ENCODE data around the gene KREMEN2.

Gene KREMEN2

DNA sequence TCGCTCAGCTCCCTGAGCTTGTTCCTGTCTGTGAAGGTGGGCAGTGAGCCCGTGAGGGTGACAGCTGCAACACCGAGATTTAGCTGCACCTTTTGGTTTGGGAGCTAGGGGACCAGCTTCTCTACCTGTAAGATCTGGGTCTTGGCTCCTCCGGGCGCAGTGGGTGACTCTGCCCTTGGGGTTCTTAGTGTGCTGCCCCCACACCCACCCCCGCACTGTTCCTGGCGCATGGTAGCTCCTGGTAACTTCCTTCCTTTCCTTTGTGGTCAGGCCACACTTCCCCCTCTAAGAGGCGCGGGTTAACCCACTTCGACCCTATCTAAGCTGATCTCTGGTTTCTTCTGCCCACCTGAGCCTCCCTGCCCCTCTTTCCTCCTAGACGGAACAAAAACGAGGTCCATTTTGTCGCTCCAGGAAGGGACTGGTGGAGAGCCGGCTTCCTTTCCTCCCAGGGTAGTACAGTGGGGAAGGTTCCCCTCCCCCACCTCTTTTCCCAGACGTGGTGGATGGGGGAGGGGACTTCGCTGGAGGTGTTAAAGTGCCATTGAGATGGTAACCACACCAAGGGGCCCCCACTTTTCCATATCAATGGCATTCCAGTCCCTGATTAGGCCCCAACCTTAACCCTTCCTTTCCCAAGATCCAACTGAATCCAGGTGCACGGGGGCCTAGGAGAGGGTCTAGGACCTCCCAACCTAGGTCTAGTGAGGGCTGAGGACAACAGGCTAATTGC lies 44.0 kb downstream of the KREMEN2 start:
- no peak for DNase-seq

DNA sequence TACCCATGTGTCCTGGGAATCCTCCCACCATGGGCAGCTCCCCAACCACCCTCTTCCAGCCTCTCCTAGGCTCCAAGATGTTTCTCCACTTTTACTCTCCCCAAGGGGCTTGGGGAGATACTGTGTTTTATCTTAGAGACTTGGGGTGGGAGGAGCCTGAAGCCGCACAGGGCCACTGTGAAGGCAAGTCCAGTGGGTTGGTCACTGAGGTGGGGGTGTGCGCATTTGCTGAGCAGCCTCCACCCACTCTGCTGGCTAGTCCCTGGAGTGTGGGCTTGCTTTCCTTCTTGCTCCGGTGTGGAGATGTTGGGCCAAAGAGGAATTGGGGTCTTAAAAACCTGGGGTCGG lies 44.6 kb downstream of the KREMEN2 start:
- no peak for DNase-seq

DNA sequence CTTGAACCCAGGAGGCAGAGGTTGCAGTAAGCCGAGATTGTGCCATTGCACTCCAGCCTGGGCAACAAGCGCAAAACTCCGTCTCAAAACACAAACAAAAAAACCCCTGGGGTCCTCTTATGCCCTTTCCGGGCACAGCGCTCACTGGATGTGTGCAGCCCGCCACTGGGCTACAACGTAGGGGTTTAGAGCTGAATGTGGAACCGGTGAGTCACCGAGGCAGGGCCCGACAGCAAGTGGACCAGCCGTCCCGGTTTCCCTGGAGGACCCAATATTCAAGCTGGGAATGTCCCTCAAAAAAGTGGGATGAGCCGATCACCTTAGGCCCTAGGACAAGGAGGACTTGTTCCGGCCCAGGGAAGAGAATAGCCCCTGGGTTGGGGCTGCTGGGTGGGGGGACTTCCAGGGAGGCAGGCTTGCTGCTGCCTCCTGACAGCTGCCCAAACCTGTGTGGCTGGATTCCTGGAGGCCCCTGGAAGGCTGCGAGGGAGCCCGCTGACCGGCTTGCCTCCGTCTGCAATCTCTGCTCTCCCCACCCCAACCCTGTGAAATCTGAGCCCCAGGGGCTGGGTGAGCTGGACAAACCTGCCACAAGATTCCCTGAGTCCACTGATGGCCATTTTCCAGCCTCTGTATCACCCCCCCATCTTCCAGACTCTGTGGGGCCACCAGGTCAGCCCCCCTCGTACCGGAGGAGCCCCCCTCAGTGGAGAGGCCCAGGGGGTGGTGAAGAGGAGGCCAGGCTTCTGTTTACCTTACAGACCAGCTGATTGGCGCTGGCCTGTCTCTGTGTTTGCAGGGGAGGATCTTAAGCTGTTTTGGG lies 45.7 kb downstream of the KREMEN2 start:
- DNase-seq, result no peak

DNA sequence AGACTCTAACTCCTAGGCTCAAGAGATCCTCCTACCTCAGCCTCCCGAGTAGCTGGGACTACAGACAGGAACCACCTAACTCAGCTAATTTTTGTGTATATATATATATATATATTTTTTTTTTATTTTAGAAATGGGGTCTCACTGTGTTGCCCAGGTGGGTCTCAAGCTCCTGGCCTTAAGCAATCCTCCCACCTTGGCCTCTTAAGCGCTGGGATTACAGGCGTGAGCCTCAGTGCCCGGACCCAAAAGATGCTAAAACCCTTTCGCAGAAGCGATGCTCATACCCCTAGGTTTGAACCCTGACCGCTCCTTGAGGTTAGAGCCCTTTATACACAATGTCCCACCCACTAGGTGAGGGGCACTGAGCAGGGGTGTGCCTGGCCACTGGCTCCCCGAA lies 46.4 kb downstream of the KREMEN2 start:
- no peak for DNase-seq

DNA sequence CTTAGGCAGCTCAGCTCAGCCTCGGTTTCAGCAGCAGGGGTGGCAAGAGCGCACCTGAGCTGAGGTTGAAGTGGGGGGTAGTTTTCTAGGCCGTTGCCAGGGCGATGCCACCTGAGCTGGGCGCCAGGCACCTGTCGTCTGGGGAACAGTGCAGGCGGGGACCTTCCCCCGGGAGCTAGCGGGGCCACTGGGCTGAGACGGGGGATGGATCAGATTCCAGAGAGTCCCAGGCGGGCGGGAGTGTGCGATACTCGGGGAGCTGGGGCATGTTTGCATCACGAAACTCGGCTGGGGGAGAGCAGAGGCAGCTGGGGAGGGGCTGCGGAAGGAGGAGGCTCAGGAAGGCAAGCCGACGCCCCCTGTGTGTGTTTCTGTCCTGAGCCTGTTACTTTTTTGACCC lies 48.2 kb downstream of the KREMEN2 start:
- no peak for DNase-seq

DNA sequence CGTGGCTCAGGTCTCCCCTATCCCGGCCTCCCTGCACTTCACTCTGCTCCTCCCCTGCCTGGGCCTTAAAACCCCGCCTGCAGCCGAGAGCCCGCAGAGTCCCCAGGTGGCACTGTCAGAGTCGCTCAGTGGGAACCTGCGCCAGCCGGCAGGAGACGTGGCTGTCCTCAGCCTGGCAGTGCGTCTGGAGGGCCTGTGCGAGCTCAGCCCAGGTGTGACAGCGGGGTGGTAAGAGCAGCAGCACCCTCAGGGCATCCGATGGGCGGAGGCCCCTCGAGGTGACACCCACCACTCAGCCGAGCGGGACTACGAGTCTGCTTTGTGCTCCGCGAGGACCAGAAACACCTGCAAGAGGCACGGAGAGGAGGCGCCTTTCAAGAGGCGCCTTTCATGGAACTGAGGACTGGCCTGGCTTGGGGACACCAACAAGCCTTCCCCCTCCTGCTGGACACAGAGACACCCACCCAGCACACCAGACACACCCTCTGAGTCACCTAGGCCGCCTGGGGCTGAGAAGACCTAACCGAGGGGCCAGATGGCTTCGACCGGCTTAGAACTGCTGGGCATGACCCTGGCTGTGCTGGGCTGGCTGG lies 48.8 kb downstream of the KREMEN2 start, which contains the start of gene CLDN9:
Gene CLDN9, plus strand, starts transcription at position 96 of the 593 bp plus-strand sequence. Its CDS starts 440 bp downstream, at position 536.
- no peak for DNase-seq

DNA sequence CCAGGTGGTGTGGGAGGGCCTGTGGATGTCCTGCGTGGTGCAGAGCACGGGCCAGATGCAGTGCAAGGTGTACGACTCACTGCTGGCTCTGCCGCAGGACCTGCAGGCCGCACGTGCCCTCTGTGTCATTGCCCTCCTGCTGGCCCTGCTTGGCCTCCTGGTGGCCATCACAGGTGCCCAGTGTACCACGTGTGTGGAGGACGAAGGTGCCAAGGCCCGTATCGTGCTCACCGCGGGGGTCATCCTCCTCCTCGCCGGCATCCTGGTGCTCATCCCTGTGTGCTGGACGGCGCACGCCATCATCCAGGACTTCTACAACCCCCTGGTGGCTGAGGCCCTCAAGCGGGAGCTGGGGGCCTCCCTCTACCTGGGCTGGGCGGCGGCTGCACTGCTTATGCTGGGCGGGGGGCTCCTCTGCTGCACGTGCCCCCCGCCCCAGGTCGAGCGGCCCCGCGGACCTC lies 49.4 kb downstream of the KREMEN2 start:
- no peak for DNase-seq

DNA sequence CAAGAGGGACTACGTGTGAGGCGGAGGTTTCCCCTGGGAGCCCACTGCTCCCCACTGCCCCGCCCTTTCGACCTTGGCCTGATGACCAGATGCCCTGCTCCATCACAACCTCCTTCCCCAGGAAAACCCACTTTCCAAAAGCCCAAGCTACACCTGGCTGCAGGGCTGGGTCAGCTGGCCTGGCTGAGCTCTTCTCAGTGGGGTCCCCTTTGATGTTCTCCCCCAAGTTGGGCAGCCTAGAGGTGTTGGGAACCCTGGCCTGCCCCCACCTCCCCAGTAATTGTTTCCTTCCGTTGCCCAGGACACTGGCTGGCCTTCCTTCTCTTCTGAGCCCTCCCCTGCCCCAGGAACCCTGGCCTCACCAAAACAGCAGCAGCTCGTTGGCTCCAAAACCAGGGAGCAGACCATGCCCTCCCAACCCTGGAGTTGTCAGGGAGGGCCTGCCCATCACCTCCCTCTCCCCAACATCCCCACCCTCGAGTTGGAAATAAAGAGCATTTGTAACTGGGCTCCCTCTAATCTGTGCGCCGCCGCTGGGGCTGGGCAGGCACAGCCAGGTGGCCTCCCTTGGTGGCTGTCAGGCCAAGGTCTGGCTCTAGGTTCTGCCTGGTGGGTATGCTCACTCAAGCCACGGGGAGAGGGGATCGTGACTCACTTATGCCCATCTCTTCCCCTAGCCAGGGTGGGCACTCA lies 50.1 kb downstream of the KREMEN2 start:
- DNase-seq, result no peak

DNA sequence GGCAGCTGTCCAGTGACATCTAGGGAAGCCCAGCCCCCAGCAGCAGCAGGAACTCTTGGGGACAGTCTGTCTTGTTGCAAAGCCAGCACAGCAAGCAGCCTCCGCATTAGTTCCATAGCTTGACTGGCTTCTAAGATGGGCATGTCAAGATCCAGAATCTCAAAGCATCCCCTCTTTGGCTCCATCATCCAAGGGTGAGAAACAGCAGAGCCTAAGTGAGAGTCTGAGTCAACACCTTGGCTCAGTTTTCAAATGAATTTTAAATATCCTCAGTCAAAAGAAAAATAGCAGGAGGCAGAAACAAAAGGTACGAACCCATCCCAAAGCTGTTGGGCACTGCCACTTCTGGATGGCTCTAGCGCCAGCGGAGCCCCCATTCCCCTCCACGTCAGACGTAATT lies 50.9 kb downstream of the KREMEN2 start:
- DNase-seq, result no peak

DNA sequence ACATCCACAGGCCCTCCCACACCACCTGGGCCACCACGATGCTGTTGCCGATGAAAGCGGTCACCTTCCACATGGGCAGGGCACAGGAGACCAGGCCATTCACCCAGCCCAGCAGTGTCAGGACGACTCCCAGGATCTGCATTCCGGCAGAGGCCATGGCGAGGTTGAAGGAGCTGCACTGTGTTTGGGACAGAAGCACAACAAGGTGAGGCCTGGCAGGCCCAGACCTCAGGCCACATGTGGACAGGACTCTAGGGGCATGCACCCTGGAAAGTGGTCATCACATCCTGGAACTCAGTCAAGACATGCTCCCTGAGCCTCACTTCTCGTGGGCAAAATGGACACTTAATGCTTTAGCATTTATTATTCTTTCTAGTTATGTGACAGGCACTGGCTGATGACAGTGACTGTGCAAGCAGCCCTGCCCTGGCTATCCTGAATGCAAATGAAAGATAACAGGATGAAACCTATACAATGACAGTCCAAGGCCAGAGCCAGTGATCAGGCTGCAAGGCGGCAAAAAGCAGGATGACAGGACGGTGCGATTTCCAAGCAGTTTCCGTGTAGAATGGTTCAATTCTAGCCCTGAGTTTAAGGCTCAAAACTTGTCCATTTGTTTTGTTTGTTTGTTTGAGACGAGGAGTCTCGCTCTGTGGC lies 51.9 kb downstream of the KREMEN2 start:
- no peak for DNase-seq

DNA sequence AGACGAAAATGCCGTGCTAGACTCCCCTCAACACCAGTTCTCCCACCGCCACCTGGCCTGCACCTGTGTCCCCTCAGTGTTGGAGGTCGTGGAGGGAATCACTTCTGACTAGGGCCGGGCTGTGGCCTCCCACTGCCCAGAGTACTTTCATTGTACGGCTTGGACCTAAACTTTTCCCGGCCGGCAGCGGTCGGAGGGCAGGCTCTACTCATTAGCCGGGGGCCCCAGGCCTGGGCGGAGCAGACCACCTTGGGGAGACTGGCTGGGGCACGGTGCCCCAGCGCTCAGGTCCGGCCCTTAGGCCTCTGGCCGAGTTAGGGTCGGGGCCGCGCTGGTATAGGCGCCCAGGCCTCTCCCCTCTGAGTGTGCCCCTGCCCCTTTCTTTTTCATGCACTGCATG lies 53.3 kb downstream of the KREMEN2 start:
- DNase-seq, result no peak
